GM11168 (cell line): ENCODE data around the gene MTARC2.
"Not testable (repeated sequence)": the region's sequence is repeated elsewhere in the genome, so short reads cannot be mapped to it uniquely, and the experiment has no call there.

Source experiments
- in situ Hi-C: fragments of 300-500 bp; cut with MboI; formaldehyde crosslinking; loops from one replicate; pipeline ENCODE4 v1.12.0; 2022; ENCODE audit warnings: low sequenced_read_pairs; ENCODE audit not compliant: unreplicated experiment

MTARC2 gene

GRCh38 chr1:220730486-220730885 lies 17.6 kb upstream of the MTARC2 start:
- in situ Hi-C loops: no loop called here

- in situ Hi-C loops: no loop called here
Observed at GRCh38 chr1:220732137-220732536, 16.0 kb upstream of the MTARC2 start.

GRCh38 chr1:220732621-220733020 lies 15.5 kb upstream of the MTARC2 start:
- in situ Hi-C loops: no loop called here

GRCh38 chr1:220733086-220733601 lies 15.0 kb upstream of the MTARC2 start:
- in situ Hi-C loops: no loop called here

- in situ Hi-C loops: no loop called here
Observed at GRCh38 chr1:220734571-220735326, 13.4 kb upstream of the MTARC2 start.

GRCh38 chr1:220736283-220736682 lies 11.8 kb upstream of the MTARC2 start:
- in situ Hi-C loops: not testable (repeated sequence)

GRCh38 chr1:220741349-220741748 lies 6.8 kb upstream of the MTARC2 start:
- in situ Hi-C loops: no loop called here

GRCh38 chr1:220741825-220742224 lies 6.3 kb upstream of the MTARC2 start:
- in situ Hi-C loops: no loop called here

- in situ Hi-C loops: no loop called here
Observed at GRCh38 chr1:220742520-220742919, 5.6 kb upstream of the MTARC2 start.

GRCh38 chr1:220746851-220747250 lies 1.3 kb upstream of the MTARC2 start:
- in situ Hi-C loops: no loop called here

GRCh38 chr1:220747437-220748088 lies 559 bp upstream of the MTARC2 start:
- in situ Hi-C loops: no loop called here

- in situ Hi-C loops: no loop called here
Observed at GRCh38 chr1:220748936-220749335, 814 bp downstream of the MTARC2 start.

- in situ Hi-C loops: no loop called here
Observed at GRCh38 chr1:220750131-220750515, 2.0 kb downstream of the MTARC2 start.

- in situ Hi-C loops: no loop called here
Observed at GRCh38 chr1:220751111-220751510, 3.0 kb downstream of the MTARC2 start.

- in situ Hi-C loops: no loop called here
Observed at GRCh38 chr1:220754212-220754917, 6.2 kb downstream of the MTARC2 start.

- in situ Hi-C loops: no loop called here
Observed at GRCh38 chr1:220754918-220755295, 6.8 kb downstream of the MTARC2 start.

GRCh38 chr1:220755309-220755708 lies 7.2 kb downstream of the MTARC2 start:
- in situ Hi-C loops: no loop called here

- in situ Hi-C loops: no loop called here
Observed at GRCh38 chr1:220757441-220757840, 9.3 kb downstream of the MTARC2 start.

- in situ Hi-C loops: no loop called here
Observed at GRCh38 chr1:220759147-220759546, 11.0 kb downstream of the MTARC2 start.

- in situ Hi-C loops: no loop called here
Observed at GRCh38 chr1:220761688-220762427, 13.7 kb downstream of the MTARC2 start.
